Activated CD4-positive, CD25-positive, alpha-beta regulatory T cell treated with anti-CD3 and anti-CD28 coated beads, Interleukin-2, amount 50 U/mL, for 72 hours (primary cell): ENCODE measurements around the gene BCL10.

Experiments
- DNase-seq: peaks from one replicate; pipeline ENCODE4 v3.0.0; 2021

BCL10 gene

GRCh38 chr1:85219853-85220610 lies 56.4 kb downstream of the BCL10 start:
- no peak for DNase-seq

GRCh38 chr1:85216697-85217096 lies 59.7 kb downstream of the BCL10 start:
- DNase-seq, result no peak
